Measurements from ENCODE around the gene DDC.
A peak's percentile ranks its signal among the peaks of the same experiment; 100 is the strongest.

Gene DDC

GRCh38 chr7:50513166-50513871 is 51.9 kb downstream of the DDC start:
- peak; percentile 14 for DNase-seq (ENCODE audit: low read depth)
- no peak for TF ChIP-seq CTCF (conservative IDR thresholded peaks at IDR 0.05; ENCODE audit: low read depth, low read length)
- no peak overlapping the region for H3K4me3 ChIP-seq (ENCODE audit: low read depth, low read length)

GRCh38 chr7:50512384-50512783 is 52.8 kb downstream of the DDC start:
- H3K4me3 ChIP-seq (ENCODE audit: low read depth, low read length) = no peak overlapping the region
- no peak for DNase-seq (ENCODE audit: low read depth)
- TF ChIP-seq CTCF (conservative IDR thresholded peaks at IDR 0.05; ENCODE audit: low read depth, low read length) = no peak

GRCh38 chr7:50509459-50509858 is 55.7 kb downstream of the DDC start:
- no peak for DNase-seq (ENCODE audit: low read depth)
- no peak for TF ChIP-seq CTCF (conservative IDR thresholded peaks at IDR 0.05; ENCODE audit: low read depth, low read length)

GRCh38 chr7:50508471-50508943 is 56.7 kb downstream of the DDC start:
- TF ChIP-seq CTCF (conservative IDR thresholded peaks at IDR 0.05; ENCODE audit: low read depth, low read length) = no peak
- no peak overlapping the region for H3K4me3 ChIP-seq (ENCODE audit: low read depth, low read length)
- no peak for DNase-seq (ENCODE audit: low read depth)

More at GRCh38 chr7:50509459-50509858, 55.7 kb downstream of the DDC start:
- no peak overlapping the region for H3K4me3 ChIP-seq (ENCODE audit: low read depth, low read length)

- no peak for DNase-seq (ENCODE audit: low read depth)
- no peak overlapping the region for H3K4me3 ChIP-seq (ENCODE audit: low read depth, low read length)
- TF ChIP-seq CTCF (conservative IDR thresholded peaks at IDR 0.05; ENCODE audit: low read depth, low read length) = no peak
Observed at GRCh38 chr7:50507898-50508470, 57.2 kb downstream of the DDC start.

GRCh38 chr7:50505553-50506210 is 59.5 kb downstream of the DDC start:
- DNase-seq (ENCODE audit: low read depth) = no peak
- no peak for TF ChIP-seq CTCF (conservative IDR thresholded peaks at IDR 0.05; ENCODE audit: low read depth, low read length)
- H3K4me3 ChIP-seq (ENCODE audit: low read depth, low read length) = no peak overlapping the region

Measured in choroid plexus epithelial cell (primary cell).